HepG2 (cell line): ENCODE measurements around the gene SUSD4.

Experiments used
- CCAR2 ChIP-seq: fragments of 200-400 bp; formaldehyde crosslinking; optimal IDR thresholded peaks from 2 replicates; pipeline ENCODE3; 2018; ENCODE audit warnings: low read depth, mild to moderate bottlenecking, low read length, moderate library complexity
- GLMP ChIP-seq: sonication (generic); formaldehyde crosslinking; IDR thresholded peaks from 2 replicates; pipeline ENCODE4 v1.9.0; 2021; ENCODE audit warnings: missing genetic modification reagents, mild to moderate bottlenecking, borderline replicate concordance
- MXI1 ChIP-seq: IDR thresholded peaks from 3 replicates; pipeline ENCODE4 v1.6.1; 2012; ENCODE audit warnings: low read depth, low read length, inconsistent platforms, borderline replicate concordance
- PATZ1 ChIP-seq: sonication (generic); formaldehyde crosslinking; IDR thresholded peaks from 2 replicates; pipeline ENCODE4 v1.4.0; 2020; ENCODE audit warnings: missing genetic modification reagents
- POLR2A ChIP-seq, 2 experiments: IDR thresholded peaks; 2 replicates each; pipeline ENCODE4 v1.6.1; 2011; ENCODE audit warnings: low read depth in 2 of 2, low read length in 2 of 2, mild to moderate bottlenecking in 1 of 2, moderate library complexity in 1 of 2; ENCODE audit not compliant: insufficient read depth in 1 of 2
- POLR2AphosphoS2 ChIP-seq: IDR thresholded peaks from 2 replicates; pipeline ENCODE4 v1.6.1; 2011; ENCODE audit warnings: low read depth, low read length, improper control_type of control experiment
- SUZ12 ChIP-seq: fragments of 150-350 bp; IDR thresholded peaks from 2 replicates; pipeline ENCODE4 v1.6.1; 2014; ENCODE audit warnings: low read depth, low read length
- TCF12 ChIP-seq, 2 experiments: fragments of 450-650 bp in 1 of 2; sonication (generic) in 1 of 2; formaldehyde crosslinking in 1 of 2; IDR thresholded peaks; 2 replicates each; pipeline versions ENCODE4 v1.6.1 to v1.8.0; 2017 to 2022; ENCODE audit warnings: antibody characterized with exemption in 1 of 2, mild to moderate bottlenecking in 1 of 2, missing genetic modification reagents in 1 of 2, moderate library complexity in 1 of 2
- ZNF644 ChIP-seq: IDR thresholded peaks from 2 replicates; pipeline ENCODE4 v1.6.1; 2016; ENCODE audit warnings: low read depth

- TF ChIP-seq POLR2A (IDR thresholded peaks at IDR 0.05; ENCODE audit: insufficient read depth in 1 of 2, low read depth in 2 of 2, low read length in 2 of 2) (no peak), ZNF644 (no peak), MXI1 (no peak), TCF12 (IDR thresholded peaks at IDR 0.05) (no peak), TCF12 (CRISPR knock-in tag; IDR thresholded peaks at IDR 0.05) (no peak), PATZ1 (CRISPR knock-in tag) (no peak), GLMP (CRISPR knock-in tag) (no peak), SUZ12 (no peak), CCAR2 (no peak), POLR2AphosphoS2 (no peak)
Observed at GRCh38 chr1:223179280-223179679, 184.7 kb downstream of the SUSD4 start.
